ENCODE data around the gene ALDH1A2.

The ALDH1A2 gene

GRCh38 chr15:57941816-57942215 lies 123.7 kb downstream of the ALDH1A2 start:
- DNase-seq, result no peak

DNA sequence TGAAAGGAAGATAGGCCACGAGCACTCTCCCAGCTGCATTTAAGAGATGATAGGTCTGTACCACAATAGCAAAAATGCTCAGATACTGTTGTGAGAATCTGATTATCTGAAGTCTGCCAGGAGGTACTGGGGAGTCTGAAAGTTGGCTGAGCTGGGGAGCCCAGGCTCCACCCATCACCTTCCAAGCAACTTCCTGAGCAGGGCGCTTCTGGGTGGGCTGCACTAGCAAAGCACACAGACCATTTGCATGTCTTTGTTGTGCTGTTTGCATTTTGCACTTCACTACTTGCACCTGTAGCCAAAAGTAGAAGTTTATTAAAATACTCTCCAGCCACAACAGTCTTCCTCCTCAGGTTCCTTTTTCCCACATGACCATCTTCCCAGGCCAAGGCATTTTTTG lies 133.2 kb downstream of the ALDH1A2 start:
- DNase-seq, result no peak

- no peak for DNase-seq
Measured at GRCh38 chr15:57931570-57931969, 133.9 kb downstream of the ALDH1A2 start.

DNA sequence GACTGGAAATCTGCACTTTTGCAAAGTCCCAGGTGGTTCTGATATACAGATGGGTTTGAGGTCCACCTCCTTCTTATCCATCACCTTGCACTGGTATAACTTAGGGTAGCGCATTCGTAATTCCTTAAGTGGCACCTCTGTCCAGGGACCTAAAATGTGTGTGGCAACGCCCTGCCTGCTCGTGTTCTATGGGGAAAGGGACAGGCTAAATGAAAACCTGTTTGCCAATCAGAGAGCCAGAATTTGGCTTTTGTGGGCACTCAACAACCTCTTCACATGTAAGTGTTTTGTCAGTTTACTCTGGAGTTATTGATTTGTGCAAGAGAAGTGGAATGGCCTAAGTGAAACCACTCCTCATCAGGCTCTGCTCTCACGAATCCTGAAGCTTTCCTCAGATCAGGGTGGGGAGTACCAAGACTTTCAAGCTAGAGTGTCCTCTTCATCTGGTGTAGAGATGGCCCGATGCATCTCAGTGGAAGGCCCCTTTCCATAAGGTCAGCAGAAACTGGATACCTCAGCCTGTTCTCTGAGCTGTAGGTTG lies 138.3 kb downstream of the ALDH1A2 start:
- DNase-seq, result no peak

- no peak for DNase-seq
Measured at GRCh38 chr15:57925650-57926049, 139.9 kb downstream of the ALDH1A2 start.

DNA sequence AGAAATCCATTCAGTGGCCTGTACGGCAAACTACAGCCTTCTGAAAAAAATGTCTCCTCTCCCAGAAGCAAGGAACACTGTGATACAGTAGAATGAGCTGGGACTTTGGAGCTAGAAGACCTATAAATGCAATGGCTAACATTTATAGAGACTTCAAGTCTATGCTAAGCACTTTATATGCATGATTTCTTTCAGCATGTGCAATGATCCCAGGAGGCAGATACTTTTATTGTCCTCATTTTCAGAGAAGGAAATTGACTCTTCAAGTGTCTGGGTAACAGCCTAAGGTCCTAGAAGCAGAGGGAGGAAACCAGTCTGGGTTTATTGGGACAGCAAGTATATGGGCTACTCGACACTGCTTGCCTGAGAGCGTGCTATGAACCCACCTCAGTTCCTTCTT lies 140.9 kb downstream of the ALDH1A2 start:
- DNase-seq, result no peak

GRCh38 chr15:57923750-57924149 lies 141.8 kb downstream of the ALDH1A2 start:
- no peak for DNase-seq

DNA sequence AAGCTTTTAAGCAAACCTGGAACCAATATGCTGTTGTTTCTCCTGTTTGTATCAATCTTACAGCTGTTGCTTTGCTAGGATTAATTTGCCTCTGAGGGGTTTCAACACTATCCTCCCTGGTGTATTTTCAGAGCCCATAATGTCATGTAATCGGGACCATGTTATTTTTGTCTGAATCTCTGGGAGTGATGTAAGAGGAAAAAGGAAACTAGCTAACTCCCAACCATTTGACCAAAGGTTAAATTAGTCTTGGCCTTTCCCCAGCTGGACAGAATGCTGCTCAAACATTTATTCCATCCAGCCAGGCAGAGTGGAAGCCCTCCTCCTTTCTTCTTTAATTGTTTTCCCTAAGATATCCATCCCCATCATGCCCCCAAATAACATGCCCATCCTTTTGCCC lies 142.2 kb downstream of the ALDH1A2 start:
- no peak for DNase-seq

DNA sequence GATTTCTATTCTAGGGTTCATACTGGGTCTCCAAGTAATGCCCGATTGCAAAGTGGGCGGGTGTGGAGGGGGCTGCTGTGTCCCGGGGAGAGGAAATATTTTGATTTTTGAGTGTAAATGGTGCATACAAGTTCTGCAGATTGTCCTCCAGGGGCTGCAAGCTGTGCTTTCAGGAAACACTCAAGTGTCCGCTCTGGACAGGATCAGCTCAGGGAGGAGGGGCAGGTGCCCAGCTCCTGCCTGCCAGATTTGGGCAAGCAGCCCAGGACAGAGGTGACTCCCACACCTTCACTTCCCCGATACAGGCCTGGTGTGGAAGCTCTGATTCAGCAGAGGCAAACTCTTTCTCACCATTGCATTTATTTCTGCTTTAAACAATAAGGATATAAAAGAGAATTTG lies 142.7 kb downstream of the ALDH1A2 start:
- DNase-seq, result no peak

GRCh38 chr15:57921371-57921770 lies 144.1 kb downstream of the ALDH1A2 start:
- no peak for DNase-seq

GRCh38 chr15:57920911-57921310 lies 144.6 kb downstream of the ALDH1A2 start:
- no peak for DNase-seq

GRCh38 chr15:57919754-57920153 lies 145.8 kb downstream of the ALDH1A2 start:
- no peak for DNase-seq

DNA sequence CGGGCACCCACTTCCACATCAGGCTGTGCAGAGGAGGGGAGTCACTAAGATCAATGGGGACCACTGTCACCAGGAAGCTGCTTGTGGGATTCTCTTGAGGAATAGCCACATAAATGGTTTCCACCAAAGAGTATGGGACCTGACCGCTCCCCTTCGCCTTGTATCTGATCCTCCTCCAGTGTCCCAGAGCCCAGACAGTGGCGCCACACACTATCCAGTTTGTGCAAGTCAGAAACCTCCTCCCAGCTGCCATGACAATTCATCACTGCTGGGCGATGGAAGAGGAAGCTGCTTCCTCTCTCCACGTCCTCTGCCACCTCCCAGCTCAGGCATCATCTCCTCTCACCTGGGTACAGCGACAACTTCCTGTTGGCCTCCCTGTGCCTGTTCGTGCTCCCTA lies 147.5 kb downstream of the ALDH1A2 start:
- no peak for DNase-seq

DNA sequence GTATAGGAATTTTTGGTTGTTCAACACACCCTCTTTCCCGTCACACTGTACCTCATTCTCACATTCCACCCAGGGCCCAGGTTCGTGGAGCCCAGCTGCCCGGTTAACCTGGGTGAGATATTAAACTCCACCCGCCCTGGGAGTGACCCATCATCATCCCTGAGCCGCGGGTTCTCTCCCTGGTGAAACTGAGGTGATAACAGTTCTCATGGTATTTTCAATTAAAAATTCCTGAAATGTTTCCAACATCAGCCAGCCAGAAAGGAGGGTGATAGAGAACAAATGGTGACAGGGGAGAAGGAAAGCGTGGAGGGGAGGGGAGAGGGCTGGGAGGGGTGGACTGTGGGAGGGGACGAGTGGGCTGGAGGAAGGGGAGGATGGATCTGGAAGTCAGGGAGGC lies 148.8 kb downstream of the ALDH1A2 start:
- no peak for DNase-seq

DNA sequence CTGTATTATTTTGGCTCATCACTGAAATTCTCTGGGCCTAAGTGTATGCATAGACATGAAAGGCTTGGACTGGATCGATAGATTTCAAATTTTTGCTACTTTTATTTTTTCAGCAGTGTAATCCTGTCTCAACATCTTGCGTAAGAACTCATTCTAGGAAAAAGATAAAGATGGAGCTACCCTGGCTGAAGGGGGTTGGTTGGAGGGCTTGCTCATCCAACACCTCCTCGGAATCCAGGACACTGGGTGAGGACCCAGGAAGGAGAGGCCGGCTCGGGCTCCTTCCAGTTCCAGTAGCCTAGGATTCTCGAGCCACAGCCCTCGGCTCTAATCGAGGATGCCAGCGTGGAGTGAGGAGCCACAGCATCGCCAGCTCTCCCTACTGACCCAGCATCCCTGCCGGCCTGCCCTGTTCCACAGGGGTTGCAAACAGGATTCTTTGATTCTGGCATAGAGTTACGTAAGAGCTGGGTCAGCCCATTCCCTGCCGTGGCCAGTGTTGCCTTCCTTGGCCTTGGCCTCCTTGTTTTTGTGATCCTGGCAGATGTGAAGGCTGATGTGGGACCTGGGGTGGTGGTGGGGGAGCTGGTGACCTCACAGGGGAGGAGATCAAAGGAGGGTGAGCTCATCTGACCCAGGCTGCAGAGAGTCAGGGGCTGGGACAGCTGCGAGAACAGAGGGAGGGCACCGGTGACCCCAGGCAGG lies 149.5 kb downstream of the ALDH1A2 start:
- no peak for DNase-seq

DNA sequence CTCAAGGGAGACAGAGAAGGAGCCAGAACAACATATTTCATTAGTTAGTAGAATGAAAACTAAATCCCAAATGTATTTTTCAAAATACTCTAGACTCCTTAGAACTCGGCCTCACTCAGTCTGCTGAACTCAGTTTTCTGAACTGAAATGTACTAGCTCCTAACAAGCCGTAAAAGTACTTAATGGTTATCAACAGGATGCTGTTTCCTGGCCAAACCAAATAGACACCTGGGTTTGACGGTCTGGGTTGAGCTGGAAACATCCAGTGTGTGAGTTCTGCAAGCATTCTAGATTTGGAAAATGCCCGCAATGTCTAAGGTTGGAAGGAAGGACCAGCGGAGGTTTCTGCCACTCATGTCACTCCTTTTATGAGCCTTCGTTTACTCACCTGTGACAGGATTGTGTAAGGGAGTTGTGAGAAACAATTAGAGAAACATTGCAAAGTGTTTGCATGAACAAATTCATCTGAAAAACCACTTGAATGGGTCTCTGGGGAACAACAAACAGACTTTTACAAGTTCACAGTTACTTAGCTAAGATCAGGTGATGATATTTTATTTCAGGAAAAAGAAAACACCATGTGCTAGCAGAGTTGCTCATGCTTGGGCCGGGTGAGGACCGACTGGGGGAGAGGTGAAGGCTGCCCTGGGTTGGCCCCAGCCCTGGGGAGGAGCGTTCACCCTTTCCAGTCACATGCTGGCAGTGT lies 151.0 kb downstream of the ALDH1A2 start:
- no peak for DNase-seq

- DNase-seq, result no peak
Measured at GRCh38 chr15:57911247-57911646, 154.3 kb downstream of the ALDH1A2 start.

GRCh38 chr15:57910672-57911071 lies 154.8 kb downstream of the ALDH1A2 start:
- no peak for DNase-seq

DNA sequence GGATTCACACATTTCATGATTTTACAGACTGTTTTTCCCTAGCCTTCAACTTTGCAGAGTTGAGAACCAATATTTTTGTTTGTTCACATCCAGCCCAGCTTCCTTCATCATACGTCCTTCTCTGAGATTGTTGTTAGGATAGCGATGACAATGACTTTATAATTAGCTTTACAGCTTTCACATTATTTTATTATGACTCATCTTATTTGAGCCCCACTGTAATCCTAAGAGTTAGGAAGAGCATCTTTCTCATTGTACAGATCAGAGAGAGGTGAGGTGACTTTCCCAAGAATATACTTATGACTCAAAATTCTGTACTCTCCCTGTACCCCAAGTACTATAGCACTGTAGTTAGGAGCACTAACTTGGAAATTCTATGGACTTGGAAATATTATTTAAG lies 156.1 kb downstream of the ALDH1A2 start:
- no peak for DNase-seq

DNA sequence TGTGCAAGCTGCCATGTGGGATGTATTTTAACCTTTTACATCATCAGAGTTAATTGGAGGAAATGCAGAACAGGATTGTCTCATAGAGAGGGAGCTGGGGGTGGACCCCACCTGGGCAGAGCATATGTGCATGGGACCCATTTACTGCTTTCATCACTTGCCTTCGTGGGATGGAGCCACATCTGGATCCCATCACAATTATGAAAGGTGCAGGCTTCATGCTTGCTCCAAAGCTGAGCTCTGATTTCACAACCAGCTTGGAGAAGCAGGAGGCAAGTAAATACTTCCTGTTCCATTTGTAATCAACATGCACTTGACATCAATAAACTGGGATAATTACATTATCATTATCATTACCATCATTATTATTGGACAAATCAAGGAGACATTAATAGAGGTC lies 161.9 kb downstream of the ALDH1A2 start:
- no peak for DNase-seq
